Activated T-cell treated with anti-CD3 and anti-CD28 coated beads for 1 hour (primary cell): ENCODE results near the gene GATA2.

Experiments used
- DNase-seq: peaks from one replicate; pipeline ENCODE4 v3.0.0-alpha.2; 2020; ENCODE audit warnings: low read depth

Gene GATA2

DNA sequence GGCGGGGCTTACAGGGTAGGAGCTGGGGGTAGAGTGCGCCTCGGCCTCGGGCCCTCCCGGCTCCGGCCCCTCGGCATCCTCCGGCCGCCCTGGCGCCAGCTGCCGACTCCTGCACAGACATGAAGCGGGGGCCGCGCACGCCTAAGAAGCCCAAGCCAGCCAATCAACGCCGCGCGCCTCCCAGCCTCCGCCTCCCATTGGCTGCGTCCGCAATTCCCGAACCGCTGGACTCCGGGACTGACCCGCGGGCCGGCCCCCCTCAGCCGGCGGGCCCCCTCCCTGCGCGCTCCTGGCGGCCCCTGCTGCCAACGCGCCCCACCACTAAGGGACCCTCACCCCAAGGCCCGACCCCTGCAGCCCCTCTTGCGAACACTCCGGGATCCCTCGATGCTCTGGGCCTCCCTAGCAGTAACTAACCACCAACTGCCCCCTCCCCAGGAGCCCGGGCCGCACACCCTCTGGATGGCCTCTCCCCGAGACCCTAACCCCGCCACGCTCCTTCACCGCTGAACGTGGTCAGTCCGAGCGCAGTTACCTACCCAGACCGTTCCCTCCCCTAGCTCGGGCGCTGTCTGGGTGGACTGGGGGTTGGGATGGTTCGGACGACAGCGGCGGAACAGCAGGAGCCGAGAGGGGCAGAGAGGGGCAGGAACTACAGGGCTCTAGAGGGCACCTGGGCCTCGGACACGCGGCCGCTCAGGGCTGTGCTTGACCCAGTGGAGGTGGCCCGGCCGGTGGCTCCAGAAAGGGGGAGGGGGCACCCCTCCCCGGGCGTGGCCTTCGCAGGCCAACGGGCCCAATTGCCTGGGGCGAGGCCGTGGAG, 5.0 kb downstream of the GATA2 start:
- no peak for DNase-seq

DNA sequence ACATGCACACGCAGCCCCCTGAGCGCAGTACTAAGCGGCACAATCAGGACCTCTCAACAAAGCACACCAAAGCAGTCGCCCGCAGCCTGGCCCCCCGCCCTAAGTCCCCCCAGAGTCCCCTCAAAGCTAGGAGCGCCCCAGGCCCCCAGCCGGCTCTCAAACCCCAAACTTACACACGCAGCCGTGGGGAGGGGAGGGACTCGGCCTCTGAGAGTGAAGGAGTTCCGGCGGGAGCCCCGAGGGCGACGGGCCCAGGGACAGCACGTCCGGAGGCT, 5.5 kb downstream of the GATA2 start:
- DNase-seq = no peak

DNA sequence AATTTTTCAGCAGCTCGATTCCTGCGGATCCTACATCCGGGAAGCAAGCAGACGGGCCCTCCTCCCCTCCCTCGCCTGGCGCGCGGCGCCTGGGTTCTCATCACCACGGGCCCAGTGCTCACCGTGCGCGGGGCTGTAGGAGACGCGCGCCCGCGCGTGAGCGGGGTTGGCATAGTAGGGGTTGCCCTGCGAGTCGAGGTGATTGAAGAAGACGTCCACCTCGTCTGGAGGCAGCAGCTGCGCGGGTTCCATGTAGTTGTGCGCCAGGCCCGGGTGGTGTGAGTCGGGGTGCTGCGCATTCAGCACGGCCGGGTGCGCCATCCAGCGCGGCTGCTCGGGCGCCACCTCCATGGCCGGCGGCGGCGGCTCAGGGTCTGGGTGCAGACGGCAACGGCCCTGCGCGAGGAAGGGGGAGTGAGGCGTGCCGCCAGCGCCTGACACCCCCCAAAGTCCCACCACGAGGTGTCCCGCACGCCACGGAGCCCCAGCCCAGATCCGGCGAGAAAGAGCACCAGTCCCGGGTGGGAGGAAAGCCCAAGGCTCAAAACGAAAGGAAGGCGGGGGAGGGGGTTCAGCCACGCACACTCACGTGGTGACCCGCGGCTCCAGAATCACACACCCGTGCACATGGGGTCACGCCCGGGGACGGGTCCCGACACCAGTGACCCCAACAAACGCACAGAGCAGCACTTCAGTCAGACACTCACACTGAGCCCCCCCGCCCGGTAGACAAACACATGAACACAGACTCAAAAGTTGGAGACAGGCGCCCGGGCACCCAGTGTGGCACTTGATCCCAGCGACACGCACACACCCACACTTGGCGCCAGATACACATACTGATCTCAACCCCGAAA, 6.1 kb downstream of the GATA2 start:
- DNase-seq = no peak

DNA sequence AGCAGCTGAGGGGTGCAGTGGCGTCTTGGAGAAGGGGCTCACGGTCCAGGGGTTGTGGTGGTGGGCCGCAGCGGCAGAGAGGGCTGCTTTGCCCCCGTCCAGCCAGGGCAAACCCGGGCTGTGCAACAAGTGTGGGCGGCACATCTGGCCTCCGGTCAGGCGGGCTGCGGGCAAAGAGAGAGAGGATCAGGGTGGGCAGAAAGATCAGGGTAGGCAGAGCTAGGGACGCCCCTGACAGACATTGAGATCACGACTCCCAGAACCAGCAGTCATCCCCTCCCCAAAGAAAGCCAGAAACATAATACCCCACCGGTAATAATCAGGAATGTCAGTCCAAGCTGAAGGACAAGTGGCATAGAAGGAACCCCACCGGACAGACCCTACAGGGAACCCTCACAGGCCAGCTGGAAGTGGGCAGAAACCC, 6.8 kb downstream of the GATA2 start:
- no peak for DNase-seq

DNA sequence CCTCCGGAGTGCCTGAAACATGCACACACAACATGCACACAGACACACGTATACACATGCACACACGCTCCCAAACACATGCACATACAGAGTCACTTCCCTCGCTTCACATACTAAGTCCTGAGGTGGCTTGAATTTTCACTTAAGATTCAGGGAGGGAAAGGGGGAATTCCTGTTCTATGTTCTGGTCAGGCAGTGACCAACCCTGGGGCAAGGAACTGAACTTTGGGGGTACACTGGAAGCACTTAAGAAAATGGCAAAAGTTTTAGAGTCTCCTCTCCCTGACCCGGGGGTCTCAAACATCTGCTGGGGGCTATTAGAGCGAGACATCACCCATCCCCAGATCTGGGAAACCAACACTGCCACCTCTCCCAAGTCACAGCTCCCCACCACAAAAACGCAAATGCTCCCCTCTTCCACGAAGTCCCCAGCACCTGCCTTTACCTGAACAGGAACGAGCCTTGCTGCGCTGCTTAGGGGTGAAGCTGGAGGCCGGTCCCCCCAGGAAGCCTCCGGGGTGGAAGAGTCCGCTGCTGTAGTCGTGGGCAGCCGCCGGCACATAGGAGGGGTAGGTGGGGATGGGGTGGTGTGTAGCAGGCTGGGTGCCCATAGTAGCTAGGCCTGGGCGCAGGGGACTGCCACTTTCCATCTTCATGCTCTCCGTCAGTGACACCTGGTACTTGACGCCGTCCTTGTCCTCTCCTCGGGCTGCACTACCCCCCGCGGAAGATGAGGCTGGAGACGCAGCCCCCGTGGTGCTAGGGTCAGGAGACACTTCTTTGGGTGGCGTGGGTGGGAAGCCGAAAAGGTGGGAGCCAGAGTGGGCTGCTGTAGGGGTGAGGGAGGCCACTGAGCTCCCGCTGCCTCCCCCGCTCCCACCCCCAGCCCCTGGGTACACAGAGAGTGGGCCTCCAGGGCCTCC, 7.5 kb downstream of the GATA2 start:
- DNase-seq = no peak

DNA sequence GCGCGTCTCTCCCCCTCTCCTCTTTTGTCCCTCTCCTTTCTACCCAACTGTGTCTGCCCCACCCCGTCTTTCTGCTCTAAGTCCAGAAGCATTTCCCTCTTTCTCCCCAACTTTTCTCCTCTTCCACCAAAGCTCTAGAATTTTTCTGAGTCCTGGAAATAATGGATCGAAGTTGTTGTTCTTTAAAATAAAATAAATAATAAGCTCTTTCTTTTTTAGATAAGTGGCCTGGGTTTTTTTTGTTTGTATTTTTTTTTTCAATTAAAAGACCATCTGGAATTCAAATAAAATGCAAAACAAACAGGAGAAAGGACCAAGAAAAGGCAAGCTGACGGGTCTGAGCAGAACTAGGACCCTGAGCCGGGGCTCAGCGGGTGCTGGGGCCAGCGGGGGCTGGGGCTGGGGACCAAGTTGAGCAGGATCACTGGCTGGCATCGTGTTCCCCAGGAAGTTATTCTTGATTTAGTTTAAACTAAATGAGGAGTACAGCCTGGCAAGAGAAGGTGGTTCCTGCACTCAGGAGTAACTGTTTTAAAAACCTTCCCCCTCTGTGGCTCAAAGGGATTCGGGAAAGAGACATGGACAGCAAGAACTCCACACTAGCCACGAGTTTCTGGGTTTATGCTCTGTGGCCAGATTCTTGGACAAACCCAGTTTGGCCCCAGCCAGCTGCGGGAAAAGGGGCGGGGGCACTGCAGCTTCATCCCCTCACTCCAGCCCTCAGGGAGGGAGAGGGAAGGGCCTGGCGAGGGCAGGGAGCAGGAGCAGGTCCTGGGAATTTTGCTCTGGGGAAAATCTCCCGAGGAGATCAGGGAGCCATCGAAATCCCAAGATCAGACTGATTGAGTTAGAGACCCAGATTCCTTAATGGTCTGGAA, 8.4 kb downstream of the GATA2 start:
- DNase-seq = no peak

DNA sequence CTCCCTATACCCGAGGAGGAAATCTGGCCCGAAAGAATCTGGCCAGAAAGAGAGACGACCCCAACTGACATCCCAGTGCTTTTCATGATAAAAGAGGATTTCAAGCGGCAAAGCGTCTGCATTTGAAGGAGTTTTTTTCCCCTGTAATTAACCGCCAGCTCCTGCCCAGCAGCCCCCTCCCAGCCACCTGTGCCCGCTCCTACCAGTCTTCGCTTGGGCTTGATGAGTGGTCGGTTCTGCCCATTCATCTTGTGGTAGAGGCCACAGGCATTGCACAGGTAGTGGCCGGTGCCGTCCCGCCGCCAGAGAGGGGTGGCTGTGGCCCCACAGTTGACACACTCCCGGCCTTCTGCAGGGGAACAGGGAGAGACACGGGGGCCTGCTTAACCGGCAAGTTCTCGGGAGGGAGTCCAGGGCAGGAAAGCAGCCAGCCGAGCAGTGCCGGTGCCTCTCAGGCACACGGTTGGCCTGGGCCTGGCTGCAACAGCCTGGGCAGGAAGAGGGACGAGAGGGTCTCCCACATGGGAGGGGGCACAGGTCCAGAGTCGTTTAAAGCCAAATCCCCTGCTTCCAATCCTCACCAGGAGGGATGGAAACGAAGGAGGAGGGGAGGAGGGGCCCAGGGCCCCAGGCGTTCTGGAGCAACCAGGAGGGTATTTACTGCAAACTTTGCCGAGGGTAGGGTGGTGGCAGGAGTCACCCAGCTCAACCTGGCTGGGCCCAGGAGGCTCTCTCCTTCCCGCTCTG, 9.2 kb downstream of the GATA2 start:
- DNase-seq = no peak

DNA sequence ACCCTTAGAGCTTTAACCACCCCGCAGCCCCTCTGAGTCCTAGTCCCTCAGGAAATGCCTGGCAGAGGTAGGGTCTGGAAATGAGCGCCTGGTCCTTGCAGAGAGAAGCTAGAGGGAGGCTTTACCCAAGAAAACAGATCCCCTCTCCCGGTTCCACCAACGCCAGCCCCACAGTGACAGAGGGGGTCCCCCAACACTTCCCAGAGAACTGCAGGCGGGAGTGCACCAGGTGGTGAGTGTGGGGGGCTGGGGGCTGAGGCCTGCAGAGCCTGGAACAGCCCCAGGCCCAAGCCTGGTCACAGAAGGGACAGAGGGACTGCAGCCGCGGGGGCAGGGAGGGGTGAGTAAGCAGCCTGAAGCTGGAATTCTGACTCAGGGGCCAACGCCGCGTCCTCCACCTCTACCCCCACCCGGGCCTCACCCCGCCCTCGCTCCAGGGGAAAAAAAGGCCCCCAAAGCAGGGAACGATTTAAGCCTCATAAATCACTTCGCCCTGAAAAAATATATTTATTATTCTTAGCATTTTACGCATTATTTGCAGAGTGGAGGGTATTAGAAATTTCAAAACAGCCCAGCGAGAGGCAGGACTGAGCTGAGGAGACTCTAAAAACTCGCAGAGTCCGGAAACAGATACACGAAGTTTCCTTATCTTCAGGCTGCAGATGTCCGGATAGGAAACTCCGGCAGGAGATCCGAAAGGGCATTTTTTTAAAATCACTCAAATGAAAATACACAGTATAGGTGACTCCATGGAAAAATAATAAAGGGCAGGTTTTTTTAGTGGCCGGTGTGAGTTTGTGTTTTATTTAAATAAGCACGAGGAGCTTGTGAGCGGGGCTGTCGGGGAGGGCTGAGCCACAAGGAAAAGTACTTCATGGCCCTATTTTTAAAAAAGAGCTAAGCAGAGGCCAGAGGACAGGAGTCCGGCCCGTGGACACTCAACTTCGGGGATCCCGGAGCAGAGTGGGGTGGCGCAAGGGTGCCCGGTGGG, 10.0 kb downstream of the GATA2 start:
- no peak for DNase-seq

DNA sequence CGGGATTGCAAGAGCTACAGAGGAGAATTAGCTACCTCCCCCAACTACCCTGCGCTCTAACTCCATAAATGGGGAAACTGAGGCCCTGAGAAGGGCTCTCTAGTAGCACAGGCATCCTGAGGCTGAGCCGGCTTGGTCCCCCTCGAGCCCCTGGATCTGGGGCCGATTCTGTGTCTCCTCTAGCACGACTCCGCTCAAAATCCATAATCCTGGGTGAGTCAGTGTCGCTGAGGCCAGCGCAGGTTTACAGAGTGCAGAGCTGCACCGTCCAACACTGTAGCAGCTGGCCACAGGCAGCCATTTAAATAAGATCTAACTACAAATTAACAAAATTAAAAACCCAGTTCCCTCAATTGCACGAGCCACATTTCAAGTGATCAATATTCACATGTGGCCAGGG, 10.8 kb downstream of the GATA2 start:
- DNase-seq = no peak

DNA sequence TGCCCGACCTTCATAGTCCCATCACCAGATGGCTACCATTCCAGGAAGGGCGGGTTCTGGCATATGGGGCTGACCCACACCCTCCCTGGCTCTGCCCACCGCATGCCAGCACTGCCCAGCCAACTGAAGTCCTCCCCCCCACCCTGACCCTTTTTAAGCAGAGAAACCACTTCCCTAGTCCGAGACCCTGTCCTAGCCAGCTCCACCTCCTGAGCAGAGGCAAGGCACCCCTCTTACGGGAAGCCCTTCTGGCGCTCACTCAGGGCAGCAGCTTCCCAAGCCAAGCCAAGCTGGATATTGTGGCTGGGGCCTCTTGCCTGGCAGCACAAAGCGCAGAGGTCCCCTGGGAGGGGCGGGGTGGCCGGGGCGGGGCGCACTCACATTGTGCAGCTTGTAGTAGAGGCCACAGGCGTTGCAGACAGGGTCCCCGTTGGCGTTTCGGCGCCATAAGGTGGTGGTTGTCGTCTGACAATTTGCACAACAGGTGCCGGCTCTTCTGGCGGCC, 11.5 kb downstream of the GATA2 start:
- DNase-seq = no peak

DNA sequence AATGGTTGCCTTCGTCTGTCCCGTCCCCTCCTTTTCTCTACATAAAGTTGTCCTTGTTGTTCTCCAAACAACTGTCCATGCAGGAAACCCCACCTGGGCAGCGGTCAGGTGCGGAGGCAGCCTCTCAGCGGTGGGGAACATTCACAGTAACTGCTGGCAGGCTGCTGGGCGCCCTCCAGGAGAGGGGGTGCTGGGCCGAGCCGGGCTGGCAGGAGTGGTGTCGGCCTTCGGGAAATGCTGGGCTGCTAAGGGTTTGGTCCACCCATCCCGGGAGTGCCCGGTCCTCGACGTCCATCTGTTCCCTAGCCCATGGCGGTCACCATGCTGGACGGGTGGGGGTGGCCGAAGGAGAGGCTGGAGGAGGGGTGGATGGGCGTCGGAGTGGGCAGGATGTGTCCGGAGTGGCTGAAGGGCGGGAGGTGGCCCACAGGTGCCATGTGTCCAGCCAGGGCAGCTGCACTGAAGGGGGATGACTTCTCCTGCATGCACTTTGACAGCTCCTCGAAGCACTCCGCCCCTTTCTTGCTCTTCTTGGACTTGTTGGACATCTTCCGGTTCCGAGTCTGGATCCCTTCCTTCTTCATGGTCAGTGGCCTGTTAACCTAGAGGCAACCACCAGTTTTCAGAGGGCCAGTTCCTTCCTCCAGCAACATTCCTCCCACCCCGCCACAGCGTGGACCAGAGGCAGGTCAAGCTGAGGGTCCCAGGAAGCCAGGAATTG, 12.1 kb downstream of the GATA2 start:
- no peak for DNase-seq

DNA sequence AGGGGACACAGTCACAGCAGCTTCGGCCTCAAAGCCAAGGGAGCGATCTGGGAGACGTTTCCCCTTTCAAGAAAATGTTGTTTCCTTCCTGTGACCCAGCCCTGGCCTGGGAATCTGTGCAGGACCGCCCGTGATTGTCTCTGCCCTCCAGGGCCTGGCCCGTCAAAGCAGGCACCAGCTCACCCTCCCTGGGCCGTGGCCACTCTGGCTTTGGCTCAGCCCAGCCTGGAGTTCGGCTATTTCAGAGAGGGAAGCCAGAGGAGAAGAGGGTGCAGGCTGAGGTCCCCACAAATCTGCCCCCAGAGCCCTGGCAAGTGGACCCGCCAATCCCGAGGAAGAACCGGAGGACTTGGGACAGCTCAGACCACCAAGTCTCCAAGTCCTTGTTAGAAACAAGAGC, 12.7 kb downstream of the GATA2 start:
- DNase-seq = no peak

DNA sequence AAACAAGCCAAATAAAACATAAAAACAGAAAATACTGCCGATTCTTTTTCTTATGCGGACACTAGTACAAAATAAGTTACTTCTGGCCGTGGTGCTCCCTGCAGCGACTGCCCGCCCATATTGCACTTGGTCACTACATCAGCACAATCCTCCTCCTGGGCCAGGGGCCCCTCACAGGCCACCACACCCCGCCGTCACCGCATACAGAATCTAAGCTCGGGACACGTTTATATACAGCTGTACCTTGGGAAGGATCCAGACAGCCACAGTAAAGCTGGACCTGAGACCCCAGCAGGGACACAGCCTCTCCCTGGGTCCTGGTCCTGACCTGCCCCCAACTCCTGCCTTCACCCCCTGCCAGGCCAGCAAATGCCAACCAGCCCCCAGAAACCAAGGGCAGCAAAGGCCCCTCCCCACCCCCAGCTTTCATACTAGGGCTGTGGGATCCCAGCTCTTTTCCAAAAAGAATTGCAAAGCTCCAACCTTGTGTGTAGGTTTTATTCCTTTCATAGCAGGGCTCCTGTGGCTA, 13.4 kb downstream of the GATA2 start:
- no peak for DNase-seq

DNA sequence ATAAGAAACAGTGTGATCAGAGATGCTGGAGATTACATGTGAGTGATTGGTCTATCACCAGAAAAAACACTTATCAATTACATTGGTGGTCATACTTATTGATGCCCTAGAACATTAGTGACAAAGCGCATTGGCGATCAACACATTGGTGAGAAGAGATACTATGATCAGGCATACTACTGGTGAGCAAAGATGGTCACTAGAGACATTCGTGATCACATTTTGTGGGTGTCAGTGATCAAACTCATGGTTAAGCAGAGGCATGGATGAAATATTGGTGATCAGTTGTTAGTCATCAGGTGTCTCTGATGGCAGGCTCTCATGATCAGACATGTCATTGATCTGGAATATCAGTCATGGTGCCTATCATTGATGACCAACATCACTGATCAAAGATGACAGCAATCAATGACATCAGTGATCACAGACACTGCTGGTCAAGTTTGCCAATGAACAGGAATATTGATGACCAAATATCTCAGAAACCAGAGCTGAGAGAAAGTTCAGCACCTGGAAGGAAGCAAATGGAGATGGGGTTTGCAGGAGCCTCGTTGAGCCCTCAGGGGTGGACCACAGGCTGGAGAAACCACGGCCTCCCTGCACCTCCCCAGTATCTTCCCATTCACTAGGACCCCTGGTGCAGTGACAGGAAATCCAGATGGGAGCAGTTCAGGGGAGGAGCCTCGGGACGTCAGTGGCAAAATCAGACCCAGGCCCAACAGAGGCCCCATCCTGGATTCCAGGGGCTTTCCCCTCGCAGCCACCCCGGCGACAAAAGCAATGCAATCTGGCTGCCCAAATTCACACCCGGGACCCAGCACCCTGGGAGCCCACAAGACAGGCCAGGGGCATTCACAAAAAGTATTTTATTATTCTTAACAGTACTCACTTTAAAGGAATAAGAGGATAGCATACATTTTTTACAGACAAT, 14.2 kb downstream of the GATA2 start:
- no peak for DNase-seq

DNA sequence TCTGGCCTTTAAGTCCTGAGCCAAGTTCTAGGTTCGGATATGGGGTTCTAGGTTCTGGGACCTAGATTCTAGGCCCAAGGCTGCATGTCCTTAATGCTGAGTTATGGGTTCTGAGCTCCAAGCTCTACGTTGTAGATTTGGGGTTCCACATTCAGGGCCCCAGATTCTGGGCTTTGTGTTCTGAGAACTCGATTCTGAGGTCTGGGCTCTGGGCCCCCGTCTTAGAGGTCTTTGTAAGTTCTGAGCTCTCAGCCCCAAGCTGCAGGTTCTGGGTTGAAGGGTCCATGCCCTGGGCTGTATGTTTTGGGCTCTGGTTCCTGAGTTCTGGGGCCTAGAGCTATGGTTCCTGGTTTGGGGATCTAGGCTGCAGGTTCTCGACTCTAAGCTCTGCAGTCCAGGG, 16.3 kb downstream of the GATA2 start:
- DNase-seq = no peak

DNA sequence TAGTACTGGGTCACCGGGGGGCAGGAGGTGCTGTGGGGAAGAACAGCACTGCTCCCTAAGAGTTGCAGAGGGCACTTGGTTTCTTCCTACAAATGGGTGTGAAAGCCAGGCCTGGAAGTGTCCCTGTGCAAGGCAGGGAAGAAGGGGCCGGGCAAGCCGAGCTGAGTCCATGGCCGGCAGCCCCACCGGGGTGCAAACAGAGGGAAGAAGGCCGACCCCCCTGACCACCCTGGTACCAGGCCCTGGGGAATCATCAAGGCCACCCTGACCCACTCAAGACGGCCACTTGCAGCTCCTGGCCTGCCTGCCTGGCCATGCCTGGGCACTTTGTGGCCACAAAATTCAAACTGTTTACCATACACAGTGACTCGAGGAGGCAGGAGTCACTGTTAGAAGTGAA, 17.6 kb downstream of the GATA2 start:
- no peak for DNase-seq

DNA sequence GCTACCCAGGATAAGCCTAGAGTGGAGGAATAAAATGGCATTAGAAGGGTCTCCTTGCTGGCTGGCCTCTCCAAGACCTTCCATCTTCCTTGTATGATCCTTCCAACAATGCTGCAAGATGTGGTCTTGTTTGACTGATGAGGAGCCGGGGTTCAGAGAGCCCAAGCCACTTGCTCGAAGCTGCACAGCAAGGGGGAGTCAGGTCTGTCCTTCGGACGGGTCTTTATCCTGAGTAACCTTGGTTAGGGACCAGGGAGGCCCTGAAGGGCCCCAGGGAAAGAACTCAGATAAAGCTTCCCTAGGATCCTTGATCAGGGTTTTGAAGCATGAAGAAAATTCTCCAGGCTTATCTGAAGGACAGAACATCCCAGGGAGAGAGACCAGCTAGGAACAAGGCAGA, 19.3 kb downstream of the GATA2 start:
- no peak for DNase-seq
